Tibial artery (tissue), 4 donors: ENCODE measurements around the gene GPI.
"Not testable (repeated sequence)": the region's sequence is repeated elsewhere in the genome, so short reads cannot be mapped to it uniquely, and the experiment has no call there.

Experiments used
- DNase-seq, 2 donors: peaks; one replicate each; pipeline ENCODE4 v3.0.0-alpha.2; 2019
- H3K27ac ChIP-seq, 2 donors: fragments of 200-600 bp; sonication (generic) in 1 of 2; 1 replicate in 1 of 2; 2 replicates in 1 of 2; pipeline ENCODE4 v1.5.1; 2018 to 2019; ENCODE audit warnings: mild to moderate bottlenecking in 1 of 2
- H3K27me3 ChIP-seq, 2 donors: fragments of 200-600 bp; sonication (generic) in 1 of 2; one replicate each; pipeline versions ENCODE4 v1.5.1 to v1.6.0; 2016 to 2019
- H3K36me3 ChIP-seq, 3 donors: fragments of 200-600 bp; sonication (generic) in 2 of 3; one replicate each; pipeline ENCODE4 v1.5.1; 2016 to 2019; ENCODE audit warnings: mild to moderate bottlenecking in 2 of 3
- H3K4me1 ChIP-seq, 4 donors: fragments of 200-600 bp; sonication (generic) in 2 of 4; 1 replicate in 3 of 4; 2 replicates in 1 of 4; pipeline ENCODE4 v1.5.1; 2016 to 2019
- H3K4me3 ChIP-seq, 2 donors: fragments of 200-600 bp; sonication (generic) in 1 of 2; 1 replicate in 1 of 2; 2 replicates in 1 of 2; pipeline ENCODE4 v1.5.1; 2018 to 2019; ENCODE audit warnings: mild to moderate bottlenecking in 2 of 2
- H3K9me3 ChIP-seq, 3 donors: fragments of 200-600 bp; sonication (generic) in 1 of 3; one replicate each; pipeline ENCODE4 v1.5.1; 2016 to 2019
- intact Hi-C: fragments of 100-400 bp; cut with DNase I; formaldehyde crosslinking; loops from one replicate; pipeline ENCODE4 v1.15.0; 2023; ENCODE audit warnings: low total_unique reads
- TF ChIP-seq, protein P1 (sequence below), 2 experiments: fragments of 200-600 bp in 1 of 2; fragments of 450-650 bp in 1 of 2; IDR thresholded peaks; one replicate each; pipeline ENCODE4 v1.5.1; 2017 to 2019; ENCODE audit warnings: antibody characterized with exemption in 2 of 2, mild to moderate bottlenecking in 1 of 2, moderate library complexity in 1 of 2

GPI gene

DNA sequence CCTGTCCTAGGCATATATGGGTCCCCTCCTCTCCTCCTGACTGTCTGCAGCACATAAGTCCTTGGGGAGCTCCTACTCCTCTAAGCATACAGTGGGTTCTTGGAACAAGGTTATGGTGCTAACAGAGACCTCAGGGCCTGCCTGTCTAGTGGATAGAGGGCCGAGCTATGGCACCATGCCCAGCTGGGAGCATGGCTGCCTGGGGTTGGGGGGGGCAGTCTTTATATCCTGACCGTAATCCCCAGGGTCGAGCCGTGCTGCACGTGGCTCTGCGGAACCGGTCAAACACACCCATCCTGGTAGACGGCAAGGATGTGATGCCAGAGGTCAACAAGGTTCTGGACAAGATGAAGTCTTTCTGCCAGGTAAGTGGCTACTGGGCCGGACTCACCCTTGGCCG, 3.3 kb downstream of the GPI start:
- TF ChIP-seq, protein P1, sequence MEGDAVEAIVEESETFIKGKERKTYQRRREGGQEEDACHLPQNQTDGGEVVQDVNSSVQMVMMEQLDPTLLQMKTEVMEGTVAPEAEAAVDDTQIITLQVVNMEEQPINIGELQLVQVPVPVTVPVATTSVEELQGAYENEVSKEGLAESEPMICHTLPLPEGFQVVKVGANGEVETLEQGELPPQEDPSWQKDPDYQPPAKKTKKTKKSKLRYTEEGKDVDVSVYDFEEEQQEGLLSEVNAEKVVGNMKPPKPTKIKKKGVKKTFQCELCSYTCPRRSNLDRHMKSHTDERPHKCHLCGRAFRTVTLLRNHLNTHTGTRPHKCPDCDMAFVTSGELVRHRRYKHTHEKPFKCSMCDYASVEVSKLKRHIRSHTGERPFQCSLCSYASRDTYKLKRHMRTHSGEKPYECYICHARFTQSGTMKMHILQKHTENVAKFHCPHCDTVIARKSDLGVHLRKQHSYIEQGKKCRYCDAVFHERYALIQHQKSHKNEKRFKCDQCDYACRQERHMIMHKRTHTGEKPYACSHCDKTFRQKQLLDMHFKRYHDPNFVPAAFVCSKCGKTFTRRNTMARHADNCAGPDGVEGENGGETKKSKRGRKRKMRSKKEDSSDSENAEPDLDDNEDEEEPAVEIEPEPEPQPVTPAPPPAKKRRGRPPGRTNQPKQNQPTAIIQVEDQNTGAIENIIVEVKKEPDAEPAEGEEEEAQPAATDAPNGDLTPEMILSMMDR (IDR thresholded peaks at IDR 0.05): no peak
- Histone ChIP-seq H3K9me3 (no peaks in the 10 kb centered on the region), H3K27ac (no peak overlapping the region), H3K4me3 (no peak overlapping the region), H3K27me3 (no peaks in the 10 kb centered on the region), H3K4me1 (peaks cover 0 to 32% (median 21%) of the 10 kb centered on the region in 4 donors), H3K36me3 (peaks cover 28 to 63% (median 38%) of the 10 kb centered on the region in 3 donors)
- DNase-seq: no peak
- intact Hi-C loops: no loop called here

DNA sequence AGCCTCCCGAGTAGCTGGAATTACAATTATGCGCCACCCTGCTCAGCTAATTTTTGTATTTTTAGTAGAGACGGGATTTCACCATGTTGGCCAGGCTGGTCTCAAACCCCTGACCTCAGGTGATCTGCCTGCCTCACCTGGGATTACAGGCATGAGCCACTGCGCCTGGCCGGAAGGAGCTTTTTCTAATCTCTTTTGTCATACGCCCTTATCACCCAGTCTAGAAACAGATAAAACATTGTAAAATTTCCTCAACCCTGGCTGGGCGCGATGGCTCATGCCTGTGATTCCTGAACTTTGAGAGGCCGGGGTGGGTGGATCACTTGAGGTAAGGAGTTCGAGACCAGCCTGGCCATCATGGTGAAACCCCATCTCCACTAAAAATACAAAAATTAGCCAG, 4.2 kb downstream of the GPI start:
- H3K9me3 ChIP-seq, H3K27ac ChIP-seq, H3K4me3 ChIP-seq, DNase-seq, intact Hi-C loops, H3K27me3 ChIP-seq: not testable (repeated sequence)
- peaks cover 0 to 32% (median 21%) of the 10 kb centered on the region in 4 donors for H3K4me1 ChIP-seq
- H3K36me3 ChIP-seq: peaks cover 28 to 69% (median 38%) of the 10 kb centered on the region in 3 donors

DNA sequence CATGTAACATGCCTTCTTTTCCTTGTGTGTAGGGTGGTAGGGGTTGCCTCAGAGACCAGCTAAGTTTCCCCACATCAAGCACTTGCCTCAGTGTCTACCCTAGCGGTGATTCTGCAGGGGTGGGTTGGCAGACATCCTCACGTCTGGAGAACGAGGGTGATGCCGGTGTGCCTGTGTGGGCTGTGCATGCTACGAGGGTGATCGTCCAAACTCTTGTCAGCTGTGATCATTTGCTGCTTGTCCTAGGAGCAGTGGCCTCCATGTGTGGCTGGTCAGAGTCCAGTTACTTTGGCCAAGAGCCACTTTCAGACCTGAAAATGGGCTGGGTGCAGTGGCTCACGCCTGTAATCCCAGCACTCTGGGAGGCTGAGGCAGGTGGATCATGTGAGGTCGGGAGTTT, 5.1 kb downstream of the GPI start:
- H3K4me3 ChIP-seq: no peak overlapping the region
- DNase-seq: no peak
- intact Hi-C loops: no loop called here
- TF ChIP-seq, protein P1 (IDR thresholded peaks at IDR 0.05): no peak
- H3K27me3 ChIP-seq: no peaks in the 10 kb centered on the region
- peaks cover 33 to 77% (median 48%) of the 10 kb centered on the region in 3 donors for H3K36me3 ChIP-seq
- no peak overlapping the region for H3K27ac ChIP-seq
- peaks cover 0 to 27% (median 18%) of the 10 kb centered on the region in 4 donors for H3K4me1 ChIP-seq
- no peaks in the 10 kb centered on the region for H3K9me3 ChIP-seq

DNA sequence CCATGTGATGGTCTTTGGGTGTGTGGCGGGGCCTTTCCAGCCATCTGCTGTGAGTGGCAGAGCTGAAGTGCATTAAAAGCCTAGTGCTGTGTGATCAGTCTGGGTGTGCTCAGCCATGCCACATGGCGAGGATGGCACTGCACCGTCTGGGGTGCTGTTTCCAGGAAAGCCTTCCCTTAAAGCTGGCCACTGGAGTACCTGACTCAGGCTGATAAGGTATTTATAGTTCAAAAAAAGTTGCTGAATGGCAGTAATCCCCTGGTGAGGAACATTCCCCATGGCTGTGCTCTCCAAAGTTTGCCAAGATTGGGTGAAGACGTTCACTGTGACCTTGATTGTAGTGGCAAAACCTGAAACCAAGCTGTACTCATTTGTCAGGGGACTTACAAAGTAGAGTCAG, 6.0 kb downstream of the GPI start:
- no peaks in the 10 kb centered on the region for H3K27me3 ChIP-seq
- no peak for DNase-seq
- H3K4me1 ChIP-seq: peaks cover 0 to 24% (median 13%) of the 10 kb centered on the region in 4 donors
- intact Hi-C loops: no loop called here
- no peak overlapping the region for H3K27ac ChIP-seq
- TF ChIP-seq, protein P1 (IDR thresholded peaks at IDR 0.05): no peak
- no peak overlapping the region for H3K4me3 ChIP-seq
- H3K36me3 ChIP-seq: peaks cover 41 to 85% (median 57%) of the 10 kb centered on the region in 3 donors
- no peaks in the 10 kb centered on the region for H3K9me3 ChIP-seq

DNA sequence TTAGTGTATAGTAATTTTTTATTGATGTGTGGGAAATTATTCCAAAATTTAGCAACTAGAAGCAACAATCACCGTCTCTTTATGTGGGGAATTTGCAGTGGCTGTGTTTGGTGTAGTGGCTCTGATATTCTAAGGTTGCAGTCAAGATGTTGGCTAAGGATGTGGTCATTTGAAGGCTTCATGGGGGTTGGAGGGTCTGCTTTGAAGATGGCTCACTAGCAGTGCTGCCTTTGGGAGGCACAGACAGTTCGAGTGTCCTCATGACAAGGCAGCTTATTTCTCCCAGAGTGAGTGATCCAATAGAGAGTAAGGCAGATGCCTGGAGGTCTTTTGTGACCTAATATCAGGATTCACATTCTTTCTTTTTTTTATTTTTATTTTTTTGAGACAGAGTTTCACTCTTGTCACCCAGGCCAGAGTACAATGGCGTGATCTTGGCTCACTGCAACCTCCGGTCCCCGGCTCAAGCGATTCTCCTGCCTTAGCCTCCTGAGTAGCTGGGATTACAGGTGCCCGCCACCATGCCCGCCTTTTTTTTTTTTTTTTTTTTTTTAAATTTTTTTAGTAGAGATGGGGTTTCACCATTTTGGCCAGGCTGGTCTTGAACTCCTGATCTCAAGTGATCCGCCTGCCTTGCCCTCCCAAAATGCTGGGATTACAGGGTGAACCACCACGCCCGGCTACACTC, 8.7 kb downstream of the GPI start:
- Histone ChIP-seq H3K27ac (no peak overlapping the region), H3K4me1 (no peaks in the 10 kb centered on the region)
- intact Hi-C loops: no loop called here

DNA sequence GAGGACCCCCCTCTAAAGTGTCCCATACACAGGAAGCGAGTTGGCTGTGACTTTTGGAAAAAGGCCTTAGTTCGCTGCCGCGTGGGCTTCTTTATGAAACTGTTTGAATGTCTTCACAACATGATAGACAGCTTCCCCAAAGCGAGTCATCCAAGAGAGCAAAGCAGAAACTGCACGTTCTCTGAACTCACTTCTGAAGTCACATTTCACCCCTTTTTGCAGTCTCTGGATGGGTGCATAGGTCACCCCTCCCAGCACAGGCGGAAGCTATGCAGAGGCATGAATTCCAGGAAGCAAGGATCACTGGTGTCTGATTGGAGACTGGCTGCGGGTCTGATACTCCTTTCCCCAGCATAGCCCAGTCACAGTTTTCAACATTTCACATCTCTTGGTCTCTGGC, 10.6 kb downstream of the GPI start:
- Histone ChIP-seq H3K27me3 (no peaks in the 10 kb centered on the region), H3K4me3 (no peak overlapping the region), H3K27ac (no peak overlapping the region), H3K36me3 (peaks cover 52 to 92% (median 64%) of the 10 kb centered on the region in 3 donors), H3K9me3 (no peaks in the 10 kb centered on the region), H3K4me1 (no peaks in the 10 kb centered on the region)
- intact Hi-C loops: no loop called here
- TF ChIP-seq, protein P1 (IDR thresholded peaks at IDR 0.05): no peak
- DNase-seq: no peak

More for the DNA sequence above, 8.7 kb downstream of the GPI start:
- TF ChIP-seq, protein P1 (IDR thresholded peaks at IDR 0.05): no peak
- Histone ChIP-seq H3K9me3 (no peaks in the 10 kb centered on the region), H3K27me3 (no peaks in the 10 kb centered on the region), H3K36me3 (peaks cover 52 to 92% (median 64%) of the 10 kb centered on the region in 3 donors), H3K4me3 (no peak overlapping the region)
- DNase-seq: no peak
